SJSA1 (cell line): Measurements from ENCODE around the gene CLTCL1. TPM values are rescaled to one million over a fixed set of nuclear protein-coding genes. Genes with fewer than 3 reads are reported as not detected.

Source experiments
- DNase-seq, 2 experiments: peaks; one replicate each; pipeline ENCODE4 v3.0.0-alpha.2; 2015 to 2020; ENCODE audit warnings: low spot score in 2 of 2, low read depth in 1 of 2
- H3K27ac ChIP-seq: fragments of 250-450 bp; sonication (Bioruptor Pico); 2 replicates; pipeline ENCODE4 v1.5.1; 2020; ENCODE audit warnings: mild to moderate bottlenecking, moderate library complexity
- H3K27me3 ChIP-seq: fragments of 250-450 bp; sonication (Bioruptor Pico); replicated peaks from 2 replicates; pipeline ENCODE4 v1.5.1; 2020; ENCODE audit warnings: mild to moderate bottlenecking, moderate library complexity
- H3K36me3 ChIP-seq: fragments of 250-450 bp; sonication (Bioruptor Pico); 2 replicates; pipeline ENCODE4 v1.5.1; 2020; ENCODE audit warnings: mild to moderate bottlenecking
- H3K4me1 ChIP-seq: fragments of 250-450 bp; sonication (Bioruptor Pico); replicated peaks from 2 replicates; pipeline ENCODE4 v1.6.1; 2021; ENCODE audit warnings: mild to moderate bottlenecking
- H3K4me3 ChIP-seq: fragments of 250-450 bp; sonication (Bioruptor Pico); 2 replicates; pipeline ENCODE4 v1.5.1; 2020; ENCODE audit warnings: mild to moderate bottlenecking
- H3K9me3 ChIP-seq: fragments of 250-450 bp; sonication (Bioruptor Pico); replicated peaks from 2 replicates; pipeline ENCODE4 v1.5.1; 2020; ENCODE audit warnings: mild to moderate bottlenecking
- total RNA-seq: library from RNA; depleted of rRNA; stranded (reverse); fragments of >200 nt; shearing (Covaris generic); gene quantifications from 2 replicates; pipeline ENCODE4 v1.2.3, GENCODE V29; 2014

CLTCL1 gene
- total RNA-seq, 1 experiment from 2014 or later = 17.1 TPM

- DNase-seq = no peak
- peaks cover 10% of the 10 kb centered on the region for H3K4me1 ChIP-seq
- peaks cover 66% of the 10 kb centered on the region for H3K27me3 ChIP-seq
- H3K36me3 ChIP-seq = no peaks in the 10 kb centered on the region
- H3K27ac ChIP-seq = no peak overlapping the region
- no peak overlapping the region for H3K4me3 ChIP-seq
- no peaks in the 10 kb centered on the region for H3K9me3 ChIP-seq
These were observed 140.0 kb downstream of the CLTCL1 start for GRCh38 chr22:19151329-19152191.

GRCh38 chr22:19150482-19151328, 140.8 kb downstream of the CLTCL1 start:
- peaks cover 10% of the 10 kb centered on the region for H3K4me1 ChIP-seq
- peaks cover 72% of the 10 kb centered on the region for H3K27me3 ChIP-seq
- DNase-seq = no peak
- no peak overlapping the region for H3K27ac ChIP-seq
- no peaks in the 10 kb centered on the region for H3K36me3 ChIP-seq
- H3K4me3 ChIP-seq = no peak overlapping the region
- no peaks in the 10 kb centered on the region for H3K9me3 ChIP-seq

- Histone ChIP-seq H3K4me1 (peaks cover 10% of the 10 kb centered on the region), H3K36me3 (no peaks in the 10 kb centered on the region), H3K27me3 (peaks cover 71% of the 10 kb centered on the region), H3K27ac (no peak within 1 kb of the TSS), H3K9me3 (no peaks in the 10 kb centered on the region), H3K4me3 (no peak within 1 kb of the TSS; the same call in 1 of the 2 replicates)
- DNase-seq = no peak
These were observed 141.5 kb downstream of the CLTCL1 start, which contains the start of gene GSC2 for GRCh38 chr22:19149991-19150390. TSS of gene GSC2 (minus strand) at chr22:19150292. CDS start at chr22:19150283, 9 bp downstream.

- Histone ChIP-seq H3K4me3 (no peak overlapping the region; the same call in 1 of the 2 replicates), H3K27me3 (peaks cover 68% of the 10 kb centered on the region)
- no peak for DNase-seq
These were observed 142.3 kb downstream of the CLTCL1 start for GRCh38 chr22:19149047-19149883.

GRCh38 chr22:19148417-19149046, 143.0 kb downstream of the CLTCL1 start:
- H3K27me3 ChIP-seq = peaks cover 61% of the 10 kb centered on the region
- H3K36me3 ChIP-seq = no peaks in the 10 kb centered on the region
- H3K4me3 ChIP-seq = no peak overlapping the region
- H3K9me3 ChIP-seq = no peaks in the 10 kb centered on the region
- no peak overlapping the region for H3K27ac ChIP-seq
- H3K4me1 ChIP-seq = peaks cover 12% of the 10 kb centered on the region
- no peak for DNase-seq

More at GRCh38 chr22:19149047-19149883, 142.3 kb downstream of the CLTCL1 start:
- peaks cover 10% of the 10 kb centered on the region for H3K4me1 ChIP-seq
- no peaks in the 10 kb centered on the region for H3K9me3 ChIP-seq
- H3K36me3 ChIP-seq = no peaks in the 10 kb centered on the region
- no peak overlapping the region for H3K27ac ChIP-seq

DNA sequence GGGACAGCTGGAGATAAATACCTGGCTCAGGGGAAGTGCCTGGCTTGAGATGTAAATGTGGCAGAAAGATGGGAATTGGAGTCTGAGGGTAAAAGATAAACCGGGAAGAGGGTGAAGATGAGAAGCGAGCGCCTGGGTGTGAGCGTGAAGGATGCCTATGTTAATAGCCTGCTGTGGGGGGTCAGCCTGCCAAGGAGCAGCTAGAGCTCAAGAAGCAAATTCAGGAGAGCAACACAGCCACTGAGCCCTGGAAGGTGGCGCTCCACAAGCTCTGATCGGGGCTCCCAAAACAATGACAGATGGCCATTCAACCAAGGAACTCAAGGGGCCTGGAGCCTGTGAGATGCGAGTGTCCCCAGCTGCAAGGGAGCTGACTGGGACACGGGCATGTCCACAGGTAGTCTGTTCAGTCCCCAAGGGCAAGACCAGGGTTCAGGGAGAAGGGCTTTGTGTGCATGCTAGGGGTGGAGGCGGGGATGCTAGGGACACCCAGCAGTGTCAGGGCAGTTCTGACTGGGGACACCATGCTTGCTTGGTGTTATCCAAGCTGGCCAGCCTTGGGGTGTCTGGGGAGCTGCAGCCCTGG, 144.2 kb downstream of the CLTCL1 start:
- Histone ChIP-seq H3K9me3 (no peaks in the 10 kb centered on the region), H3K27ac (no peak overlapping the region), H3K36me3 (peaks cover 5% of the 10 kb centered on the region), H3K4me3 (no peak overlapping the region), H3K27me3 (peaks cover 51% of the 10 kb centered on the region), H3K4me1 (peaks cover 14% of the 10 kb centered on the region)
- DNase-seq = no peak

- Histone ChIP-seq H3K27ac (no peak overlapping the region), H3K4me3 (no peak overlapping the region), H3K4me1 (peaks cover 14% of the 10 kb centered on the region), H3K27me3 (peaks cover 42% of the 10 kb centered on the region), H3K9me3 (no peaks in the 10 kb centered on the region), H3K36me3 (peaks cover 14% of the 10 kb centered on the region)
- no peak for DNase-seq
These were observed 145.1 kb downstream of the CLTCL1 start for GRCh38 chr22:19146215-19146968.

DNA sequence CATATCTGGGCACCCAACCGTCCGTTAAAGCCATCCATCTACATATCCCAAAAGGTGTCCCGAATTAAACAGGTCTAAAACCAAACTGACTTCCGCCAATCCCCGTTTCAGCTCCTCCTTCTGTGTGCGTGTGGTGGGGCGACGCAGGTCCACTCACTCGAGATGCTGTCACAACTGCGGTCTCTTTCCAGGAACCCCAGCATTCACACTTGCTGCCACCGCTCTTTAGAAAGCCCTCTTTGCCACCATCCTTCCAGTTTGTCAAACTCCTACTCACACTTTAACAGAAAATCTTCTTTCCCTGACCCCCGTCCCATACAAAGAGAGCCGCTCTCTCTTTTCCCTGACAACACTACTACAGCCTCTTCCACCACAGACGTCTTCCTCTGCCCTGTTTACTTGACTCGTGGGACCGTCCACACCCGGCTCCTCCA, 147.5 kb downstream of the CLTCL1 start:
- Histone ChIP-seq H3K4me3 (peak overlapping the region; percentile 57), H3K36me3 (peaks cover 38% of the 10 kb centered on the region), H3K9me3 (no peaks in the 10 kb centered on the region), H3K27me3 (peaks cover 23% of the 10 kb centered on the region), H3K4me1 (peaks cover 7% of the 10 kb centered on the region), H3K27ac (peak overlapping the region; percentile 18; the same call in 1 of the 2 replicates)
- no peak for DNase-seq

DNA sequence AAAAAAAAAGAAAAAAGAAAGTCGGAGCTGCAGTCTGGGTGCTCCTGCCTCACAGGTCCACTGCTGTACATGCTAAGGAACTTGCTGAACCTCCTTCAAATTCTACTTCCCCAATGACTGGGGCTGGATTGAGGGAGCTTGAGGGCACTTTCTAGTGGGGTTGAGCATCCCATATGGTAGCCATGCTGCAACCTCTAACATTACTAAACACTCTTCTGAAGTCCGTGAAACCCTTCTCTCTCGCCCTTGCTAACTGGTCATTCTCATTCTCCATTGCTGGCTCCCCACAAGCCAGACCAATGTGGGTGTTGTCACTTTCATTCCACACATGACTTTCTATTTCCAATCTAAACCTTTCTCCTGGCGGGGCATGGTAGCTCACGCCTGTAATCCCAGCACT, 148.3 kb downstream of the CLTCL1 start:
- Histone ChIP-seq H3K4me1 (peaks cover 5% of the 10 kb centered on the region), H3K27ac (no peak overlapping the region), H3K36me3 (peaks cover 46% of the 10 kb centered on the region), H3K4me3 (peak overlapping the region; percentile 57; the same call in 1 of the 2 replicates), H3K9me3 (no peaks in the 10 kb centered on the region), H3K27me3 (peaks cover 16% of the 10 kb centered on the region)
- no peak for DNase-seq

GRCh38 chr22:19142394-19142793, 149.1 kb downstream of the CLTCL1 start:
- Histone ChIP-seq H3K4me1 (peaks cover 5% of the 10 kb centered on the region), H3K4me3 (no peak overlapping the region), H3K36me3 (peaks cover 54% of the 10 kb centered on the region), H3K9me3 (no peaks in the 10 kb centered on the region), H3K27ac (no peak overlapping the region), H3K27me3 (peaks cover 8% of the 10 kb centered on the region)
- DNase-seq = no peak

GRCh38 chr22:19139974-19140373, 151.5 kb downstream of the CLTCL1 start:
- H3K4me1 ChIP-seq = peaks cover 5% of the 10 kb centered on the region
- no peak overlapping the region for H3K4me3 ChIP-seq
- H3K9me3 ChIP-seq = no peaks in the 10 kb centered on the region
- H3K27ac ChIP-seq = no peak overlapping the region
- H3K36me3 ChIP-seq = peaks cover 71% of the 10 kb centered on the region
- DNase-seq = no peak
- H3K27me3 ChIP-seq = no peaks in the 10 kb centered on the region

GRCh38 chr22:19139001-19139356, 152.5 kb downstream of the CLTCL1 start:
- Histone ChIP-seq H3K4me1 (peaks cover 5% of the 10 kb centered on the region), H3K27me3 (no peaks in the 10 kb centered on the region), H3K27ac (no peak overlapping the region), H3K9me3 (no peaks in the 10 kb centered on the region), H3K4me3 (no peak overlapping the region), H3K36me3 (peaks cover 81% of the 10 kb centered on the region)
- no peak for DNase-seq
